IPS DF 6.9 (cell line): ENCODE measurements around the gene GAK.

Experiments used
- DNase-seq: peaks from one replicate; pipeline ENCODE4 v3.0.0-alpha.2; 2013; ENCODE audit warnings: low read depth, low spot score
- H3K27ac ChIP-seq: one replicate; pipeline ENCODE4 v1.5.1; 2013; ENCODE audit warnings: low read length, control low read depth
- H3K27me3 ChIP-seq: 2 replicates; pipeline ENCODE4 v1.6.1; 2013; ENCODE audit warnings: mild to moderate bottlenecking, low read length; ENCODE audit not compliant: control insufficient read depth, insufficient read depth
- H3K36me3 ChIP-seq: 2 replicates; pipeline ENCODE4 v1.6.1; 2013; ENCODE audit warnings: low read length; ENCODE audit not compliant: control insufficient read depth, insufficient read depth
- H3K4me1 ChIP-seq: 2 replicates; pipeline ENCODE4 v1.6.1; 2013; ENCODE audit warnings: low read length; ENCODE audit not compliant: control insufficient read depth, insufficient read depth
- H3K4me3 ChIP-seq: 2 replicates; pipeline ENCODE4 v1.5.1; 2013; ENCODE audit warnings: mild to moderate bottlenecking, low read length
- H3K9me3 ChIP-seq: 2 replicates; pipeline ENCODE4 v1.6.1; 2013; ENCODE audit warnings: low read length, inconsistent platforms; ENCODE audit not compliant: control insufficient read depth, insufficient read depth
- WGBS: extraction: QIAGEN DNeasy Blood & Tissue Kit; methylation state at CpG from one replicate; pipeline ENCODE4 v1.1.7; 2013; ENCODE audit warnings: mixed read lengths, missing lambda C conversion rate; ENCODE audit not compliant: insufficient read length, insufficient coverage; 5-methylcytosine and 5-hydroxymethylcytosine counted together

The GAK gene

DNA sequence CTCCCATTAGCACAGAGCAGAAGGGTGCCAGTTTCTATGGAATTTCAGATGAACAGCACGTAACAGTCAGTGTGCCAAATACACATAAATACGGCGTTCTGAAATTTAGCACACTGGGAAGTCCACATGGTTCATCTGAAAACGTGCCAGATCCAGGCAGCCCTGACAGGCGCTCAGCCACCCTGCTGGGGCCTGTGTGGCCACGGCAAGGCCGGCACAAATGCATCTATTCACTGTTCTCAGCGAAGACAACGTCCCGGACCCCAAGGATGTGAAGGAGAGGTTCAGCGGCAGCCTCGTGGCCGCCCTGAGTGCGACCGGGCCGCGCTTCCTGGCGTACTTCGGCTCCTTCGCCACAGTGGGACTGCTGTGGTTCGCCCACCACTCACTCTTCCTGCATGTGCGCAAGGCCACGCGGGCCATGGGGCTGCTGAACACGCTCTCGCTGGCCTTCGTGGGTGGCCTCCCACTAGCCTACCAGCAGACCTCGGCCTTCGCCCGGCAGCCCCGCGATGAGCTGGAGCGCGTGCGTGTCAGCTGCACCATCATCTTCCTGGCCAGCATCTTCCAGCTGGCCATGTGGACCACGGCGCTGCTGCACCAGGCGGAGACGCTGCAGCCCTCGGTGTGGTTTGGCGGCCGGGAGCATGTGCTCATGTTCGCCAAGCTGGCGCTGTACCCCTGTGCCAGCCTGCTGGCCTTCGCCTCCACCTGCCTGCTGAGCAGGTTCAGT lies 25.6 kb upstream of the GAK start:
- H3K4me3 ChIP-seq, result no peak overlapping the region
- H3K9me3 ChIP-seq, result no peaks in the 10 kb centered on the region
- no peaks in the 10 kb centered on the region; the same call in 1 of the 2 replicates for H3K4me1 ChIP-seq
- no peak for DNase-seq
- no peak overlapping the region for H3K27ac ChIP-seq
- no peaks in the 10 kb centered on the region; the same call in 1 of the 2 replicates for H3K36me3 ChIP-seq
- no peaks in the 10 kb centered on the region for H3K27me3 ChIP-seq
- no CpG with 5 or more reads among the region's 45 CpGs for WGBS

DNA sequence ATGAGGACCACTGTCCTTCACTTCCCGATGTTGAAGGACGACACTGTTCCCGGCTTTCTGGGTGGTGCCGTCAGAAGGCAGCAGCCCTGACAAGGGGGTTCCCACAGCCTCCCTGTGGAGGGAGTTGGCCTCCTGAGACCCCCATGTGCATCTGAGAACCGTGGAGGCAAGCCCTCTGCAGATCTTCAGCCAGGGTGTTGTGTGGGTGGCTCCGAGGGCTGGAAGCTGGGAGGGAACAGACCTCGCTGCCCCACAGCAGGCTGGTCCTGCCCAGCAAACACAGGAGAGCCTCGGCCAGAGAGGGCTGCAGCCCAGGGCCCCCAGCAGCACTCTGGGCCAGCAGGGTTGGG lies 25.1 kb upstream of the GAK start:
- H3K4me3 ChIP-seq, result no peak overlapping the region
- H3K4me1 ChIP-seq, result no peaks in the 10 kb centered on the region; the same call in 1 of the 2 replicates
- H3K36me3 ChIP-seq, result no peaks in the 10 kb centered on the region
- H3K27ac ChIP-seq, result no peak overlapping the region
- no peak for DNase-seq
- no CpG with 5 or more reads among the region's 8 CpGs for WGBS
- no peaks in the 10 kb centered on the region for H3K27me3 ChIP-seq
- no peaks in the 10 kb centered on the region for H3K9me3 ChIP-seq

GRCh38 chr4:956531-957230 lies 24.6 kb upstream of the GAK start:
- no CpG with 5 or more reads among the region's 14 CpGs for WGBS
- Histone ChIP-seq H3K27ac (no peak overlapping the region), H3K4me3 (no peak overlapping the region), H3K36me3 (no peaks in the 10 kb centered on the region), H3K4me1 (no peaks in the 10 kb centered on the region; the same call in 1 of the 2 replicates), H3K9me3 (no peaks in the 10 kb centered on the region), H3K27me3 (no peaks in the 10 kb centered on the region)
- DNase-seq, result no peak

DNA sequence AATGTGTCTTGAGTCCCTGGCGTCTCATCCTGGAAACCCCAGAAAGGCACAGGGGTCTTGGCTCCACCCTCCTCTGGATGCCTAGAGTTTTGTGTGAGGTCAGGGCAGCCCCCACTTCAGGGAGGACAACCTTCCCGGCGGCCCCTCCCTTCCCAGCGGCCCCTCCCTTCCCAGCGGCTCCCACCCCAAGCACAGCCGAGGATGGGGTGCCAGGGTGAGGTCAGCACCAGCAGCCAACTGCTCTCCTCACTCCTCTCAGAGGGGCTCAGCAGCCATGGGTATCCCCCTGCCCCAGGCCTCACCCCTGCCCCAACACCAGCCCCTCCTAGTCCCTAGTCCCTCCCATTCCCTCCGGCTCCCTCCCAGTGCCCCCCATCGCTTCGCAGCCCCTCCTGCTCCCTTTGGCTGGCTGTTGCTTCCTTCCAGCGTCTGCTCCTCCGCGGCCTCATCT lies 23.8 kb upstream of the GAK start:
- H3K4me3 ChIP-seq, result no peak overlapping the region
- no CpG with 5 or more reads among the region's 12 CpGs for WGBS
- no peaks in the 10 kb centered on the region for H3K36me3 ChIP-seq
- H3K27me3 ChIP-seq, result no peaks in the 10 kb centered on the region
- no peak for DNase-seq
- H3K4me1 ChIP-seq, result no peaks in the 10 kb centered on the region; the same call in 1 of the 2 replicates
- H3K9me3 ChIP-seq, result no peaks in the 10 kb centered on the region
- no peak overlapping the region for H3K27ac ChIP-seq

DNA sequence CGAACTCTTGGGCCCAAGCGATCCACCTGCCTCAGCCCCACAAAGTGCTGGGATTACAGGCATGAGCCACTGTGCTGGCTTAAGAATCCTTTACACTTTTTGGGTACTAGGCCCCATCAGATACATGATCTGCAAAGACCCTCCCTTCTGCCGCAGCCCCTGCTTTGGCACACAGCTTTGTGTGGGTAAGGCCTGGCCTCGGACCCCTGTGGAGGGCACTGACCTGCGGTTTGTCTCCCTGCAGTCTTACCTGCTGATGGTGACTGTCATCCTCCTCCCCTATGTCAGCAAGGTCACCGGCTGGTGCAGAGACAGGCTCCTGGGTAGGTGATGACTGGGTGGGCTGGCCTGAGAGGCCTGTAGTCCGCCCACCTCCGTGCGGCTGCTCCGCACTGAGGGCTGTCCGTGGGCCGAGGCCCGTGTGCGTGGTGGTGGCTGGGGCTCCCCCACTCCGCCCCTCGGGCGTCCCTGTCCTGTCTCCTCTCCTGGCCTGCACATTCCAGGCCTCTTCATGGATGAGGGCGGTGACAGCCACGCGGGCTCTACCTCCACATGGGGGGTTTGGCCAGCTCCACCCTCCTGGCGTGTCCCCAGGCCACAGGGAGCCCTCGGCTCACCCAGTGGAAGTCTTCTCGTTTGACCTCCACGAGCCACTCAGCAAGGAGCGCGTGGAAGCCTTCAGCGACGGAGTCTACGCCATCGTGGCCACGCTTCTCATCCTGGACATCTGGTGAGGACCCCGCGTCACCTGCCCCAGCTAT lies 23.2 kb upstream of the GAK start:
- DNase-seq, result no peak
- no peaks in the 10 kb centered on the region for H3K36me3 ChIP-seq
- no CpG with 5 or more reads among the region's 33 CpGs for WGBS

GRCh38 chr4:954211-955020 lies 22.3 kb upstream of the GAK start:
- DNase-seq, result no peak
- Histone ChIP-seq H3K4me3 (no peak overlapping the region), H3K27ac (no peak overlapping the region), H3K27me3 (no peaks in the 10 kb centered on the region), H3K36me3 (no peaks in the 10 kb centered on the region), H3K4me1 (no peaks in the 10 kb centered on the region), H3K9me3 (no peaks in the 10 kb centered on the region)
- WGBS, result no CpG with 5 or more reads among the region's 17 CpGs

More for the DNA sequence above, 23.2 kb upstream of the GAK start:
- Histone ChIP-seq H3K4me3 (no peak overlapping the region), H3K4me1 (no peaks in the 10 kb centered on the region; the same call in 1 of the 2 replicates), H3K27me3 (no peaks in the 10 kb centered on the region), H3K27ac (no peak overlapping the region), H3K9me3 (no peaks in the 10 kb centered on the region)

DNA sequence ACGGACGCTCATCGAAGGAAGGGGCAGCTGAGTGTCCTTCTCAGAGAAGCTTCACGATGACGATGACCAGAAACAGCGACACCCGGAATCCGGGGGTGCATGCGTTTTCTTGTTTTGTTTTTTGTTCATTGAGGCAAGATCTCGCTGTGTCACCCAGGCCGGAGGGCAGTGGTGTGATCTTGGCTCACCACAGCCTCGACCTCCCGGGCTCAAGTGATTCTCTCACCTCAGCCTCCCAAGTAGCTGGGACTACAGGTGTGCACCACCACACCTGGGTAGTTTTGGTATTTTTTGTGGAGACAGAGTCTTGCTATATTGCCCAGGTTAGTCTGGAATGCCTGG lies 21.4 kb upstream of the GAK start:
- no peaks in the 10 kb centered on the region for H3K36me3 ChIP-seq
- WGBS, result no CpG with 5 or more reads among the region's 13 CpGs
- no peak overlapping the region for H3K4me3 ChIP-seq
- H3K27me3 ChIP-seq, result no peaks in the 10 kb centered on the region
- no peaks in the 10 kb centered on the region for H3K4me1 ChIP-seq
- H3K27ac ChIP-seq, result no peak overlapping the region
- no peaks in the 10 kb centered on the region for H3K9me3 ChIP-seq
- no peak for DNase-seq

DNA sequence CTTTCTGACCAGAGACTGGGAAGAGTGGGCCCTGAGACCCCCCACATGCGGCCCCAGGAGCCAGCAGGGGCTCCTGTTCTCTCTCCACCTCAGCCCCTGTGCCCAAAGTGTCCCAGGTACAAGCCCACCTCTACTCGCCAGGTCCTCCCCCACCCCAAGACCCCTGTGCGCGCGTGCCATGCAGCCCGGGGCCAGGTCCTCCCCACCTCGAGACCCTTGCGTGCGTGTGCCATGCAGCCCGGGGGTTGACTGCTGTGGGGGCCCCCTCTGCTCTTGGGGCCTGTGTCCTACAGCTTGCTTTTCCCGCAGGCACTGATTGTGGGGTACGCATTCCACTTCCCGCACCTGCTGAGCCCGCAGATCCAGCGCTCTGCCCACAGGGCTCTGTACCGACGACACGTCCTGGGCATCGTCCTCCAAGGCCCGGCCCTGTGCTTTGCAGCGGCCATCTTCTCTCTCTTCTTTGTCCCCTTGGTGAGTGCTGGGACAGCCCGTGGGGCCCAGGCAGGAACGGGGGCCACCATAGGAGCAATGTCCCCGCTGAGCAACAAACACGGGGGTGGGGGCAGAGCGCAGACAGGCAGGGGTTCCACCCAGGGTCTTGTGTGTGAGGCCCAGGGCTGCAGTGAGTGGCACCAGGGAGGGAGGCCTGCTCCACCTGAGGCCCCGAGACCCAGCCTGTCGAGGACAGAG lies 20.9 kb upstream of the GAK start:
- Histone ChIP-seq H3K27ac (no peak overlapping the region), H3K4me3 (no peak overlapping the region), H3K36me3 (no peaks in the 10 kb centered on the region), H3K4me1 (no peaks in the 10 kb centered on the region), H3K9me3 (no peaks in the 10 kb centered on the region), H3K27me3 (no peaks in the 10 kb centered on the region)
- DNase-seq, result no peak
- no CpG with 5 or more reads among the region's 28 CpGs for WGBS

GRCh38 chr4:951594-952468 lies 19.7 kb upstream of the GAK start:
- no peaks in the 10 kb centered on the region for H3K4me1 ChIP-seq

More at GRCh38 chr4:951594-952468, 19.7 kb upstream of the GAK start:
- H3K27me3 ChIP-seq, result no peaks in the 10 kb centered on the region
- DNase-seq, result no peak
- no peak overlapping the region for H3K4me3 ChIP-seq
- no peaks in the 10 kb centered on the region for H3K9me3 ChIP-seq
- WGBS, result no CpG with 5 or more reads among the region's 23 CpGs
- H3K27ac ChIP-seq, result no peak overlapping the region
- no peaks in the 10 kb centered on the region for H3K36me3 ChIP-seq
